SW 1271 (cell line): ENCODE data around the gene ZBTB20.
A peak's percentile ranks its signal among the peaks of the same experiment; 100 is the strongest.

ENCODE experiments used
- DNase-seq, 2 experiments: peaks; one replicate each; lab custom pipeline; 2025; lab: John Stamatoyannopoulos, UW

The ZBTB20 gene

DNA sequence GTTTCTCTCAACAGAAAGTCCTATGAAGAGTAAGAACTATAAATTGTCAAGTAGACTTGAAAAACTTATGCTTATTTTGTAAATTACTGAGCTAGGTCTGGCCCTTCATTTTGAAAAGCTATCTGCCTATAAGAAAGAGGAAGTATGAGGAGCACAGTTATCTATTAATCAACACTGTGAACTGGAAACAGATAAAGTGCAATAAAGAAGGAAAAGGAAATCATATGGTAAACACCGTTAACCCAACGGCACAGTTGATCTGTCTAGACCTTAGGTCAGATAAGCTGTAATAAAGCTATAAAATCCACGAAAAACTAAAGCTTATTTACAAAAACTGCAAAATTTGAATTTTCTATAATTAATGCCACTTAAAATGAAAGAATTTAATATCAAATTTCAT is 242.5 kb downstream of the ZBTB20 start:
- DNase-seq: no peak

DNA sequence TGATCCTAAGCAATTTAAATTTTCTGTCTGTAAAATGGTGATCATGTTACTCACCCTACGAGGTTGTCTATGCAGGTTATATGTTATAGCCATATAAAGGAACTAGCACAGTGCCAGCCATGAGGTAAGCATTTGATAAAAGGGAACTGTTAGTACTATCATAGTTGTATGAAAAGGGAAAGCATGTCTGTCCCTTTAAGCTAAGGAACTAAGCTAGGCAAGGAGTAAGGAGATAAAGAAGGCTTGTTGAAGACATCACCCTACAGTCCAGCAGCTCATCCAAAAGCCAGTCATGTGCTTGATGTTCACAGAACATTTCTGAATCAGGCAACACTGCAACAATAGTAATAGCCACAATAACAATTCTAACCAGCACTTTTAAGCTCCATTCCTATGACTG is 243.9 kb downstream of the ZBTB20 start:
- DNase-seq: no peak

DNA sequence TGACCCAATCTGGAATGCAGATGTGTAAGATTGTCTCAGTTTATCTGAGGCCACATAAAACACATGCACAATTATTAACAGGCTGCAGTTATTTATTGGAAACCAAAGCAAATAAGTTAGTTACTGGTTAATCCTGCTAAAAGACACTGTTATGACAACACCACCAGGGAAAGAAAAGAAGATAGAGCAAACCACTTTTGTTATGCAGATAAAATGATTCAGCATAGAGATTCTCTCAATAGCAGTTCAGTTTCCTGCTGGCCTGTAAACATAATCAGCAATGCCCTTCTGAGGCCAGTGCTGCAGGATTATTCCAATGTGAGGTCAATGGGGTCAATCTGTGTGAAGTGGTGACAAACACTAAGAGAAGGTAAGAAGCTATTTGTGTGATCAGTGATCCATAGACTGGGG is 244.4 kb downstream of the ZBTB20 start:
- DNase-seq: no peak

DNA sequence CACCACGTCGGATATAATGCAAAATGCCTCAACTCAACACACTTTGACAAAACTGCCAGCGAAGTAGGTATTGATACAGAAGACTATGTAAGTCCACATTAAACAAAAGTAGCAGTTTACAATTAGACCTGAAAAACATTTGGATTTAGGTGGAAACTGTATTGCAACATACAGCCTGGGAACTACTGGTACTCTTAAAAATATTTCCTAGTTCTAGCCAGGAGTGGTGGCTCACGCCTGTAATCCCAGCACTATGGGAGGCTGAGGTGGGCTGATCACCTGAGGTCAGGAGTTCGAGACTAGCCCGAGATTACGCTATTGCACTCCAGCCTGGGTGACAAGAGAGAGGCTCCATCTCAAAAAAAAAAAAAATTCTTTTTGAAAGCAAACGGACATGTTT is 246.2 kb downstream of the ZBTB20 start:
- no peak for DNase-seq

DNA sequence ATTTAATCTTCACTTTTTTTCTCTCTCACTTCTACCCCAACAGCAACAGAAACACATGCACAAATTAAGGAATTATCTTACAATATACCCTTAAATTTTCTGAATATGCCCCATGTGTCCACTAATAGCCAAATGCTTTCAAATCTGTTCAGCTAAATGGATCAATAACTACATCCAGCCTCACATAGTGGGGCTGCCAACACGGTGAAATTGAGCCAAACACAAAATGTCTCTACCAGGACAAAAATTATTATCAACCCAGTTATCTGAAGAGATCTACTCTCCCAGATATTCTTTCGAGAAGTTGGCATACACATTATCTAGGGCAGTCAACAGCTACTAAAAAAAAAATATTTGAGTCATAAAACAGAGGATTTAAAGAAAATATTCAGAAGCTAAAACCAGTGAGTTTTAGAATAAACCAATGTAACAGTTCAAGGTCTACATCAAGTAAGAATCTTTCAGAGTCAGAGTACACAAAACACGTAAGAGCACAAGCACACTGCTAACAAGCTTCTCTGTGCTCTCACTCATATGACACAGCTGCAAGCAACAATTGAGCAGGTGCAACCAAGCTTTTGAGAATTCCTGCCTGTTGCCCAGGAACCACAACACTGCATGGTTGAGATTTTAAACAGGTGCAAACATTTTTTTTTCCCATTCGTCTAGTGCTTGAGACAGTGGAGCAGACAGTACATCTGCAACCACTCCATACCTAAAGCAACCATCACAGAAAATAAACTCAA is 247.7 kb downstream of the ZBTB20 start:
- DNase-seq: no peak

DNA sequence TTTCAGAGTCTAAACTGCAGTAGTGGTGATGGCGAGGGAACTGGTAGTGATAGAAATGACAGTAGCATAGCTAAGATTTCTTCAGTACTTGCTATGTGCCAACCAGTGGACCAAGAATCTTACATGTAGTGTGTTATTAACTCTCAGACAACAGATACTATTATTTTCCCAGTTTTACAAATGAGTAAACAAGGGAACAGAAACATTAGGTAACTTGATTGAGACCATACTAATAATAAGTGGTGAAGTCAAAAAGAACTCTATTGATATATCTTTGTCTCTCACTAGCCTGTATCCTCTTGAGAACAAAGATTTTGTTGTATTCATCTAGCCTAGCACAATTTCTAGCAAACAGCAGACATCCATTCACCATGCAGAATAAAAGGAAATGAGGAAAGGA is 250.1 kb downstream of the ZBTB20 start:
- no peak for DNase-seq

DNA sequence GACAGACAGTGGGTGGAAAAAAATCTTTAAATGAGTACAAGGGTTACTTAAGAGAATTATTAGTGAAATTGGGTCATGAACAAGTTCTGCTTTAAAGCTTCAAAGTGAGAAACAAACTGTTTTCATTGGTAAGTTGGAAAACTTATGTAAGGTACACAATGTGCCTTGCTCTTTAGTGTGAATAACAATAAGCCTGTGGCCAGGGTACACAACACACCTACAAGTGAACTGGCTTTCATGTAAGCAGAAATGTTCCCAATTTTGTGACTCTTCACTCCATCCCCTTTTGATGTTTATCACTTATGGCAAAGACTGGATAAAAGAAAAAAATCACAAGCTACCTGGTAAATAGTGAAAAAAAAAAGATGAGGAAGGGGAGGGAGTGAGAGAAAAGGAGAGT is 253.7 kb downstream of the ZBTB20 start:
- DNase-seq: no peak

DNA sequence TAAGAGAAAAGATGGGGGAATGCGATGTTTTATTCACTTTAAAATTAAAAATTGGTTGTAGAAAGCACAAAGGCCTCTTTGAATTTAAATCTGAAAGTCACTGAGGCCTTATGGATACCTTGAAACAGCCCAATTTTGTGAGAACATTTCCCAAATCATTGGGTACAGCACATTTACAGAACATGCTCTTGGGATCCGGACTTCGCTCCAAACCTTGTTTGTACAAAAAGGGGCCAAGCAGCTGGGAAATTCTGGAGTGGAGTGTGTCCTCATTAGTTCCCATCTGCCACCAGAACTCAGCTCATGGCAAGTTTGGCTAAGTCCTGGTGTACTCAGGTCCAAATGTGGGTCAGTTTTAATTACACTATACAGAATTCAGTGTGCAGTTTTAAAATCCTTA is 254.2 kb downstream of the ZBTB20 start:
- no peak for DNase-seq

DNA sequence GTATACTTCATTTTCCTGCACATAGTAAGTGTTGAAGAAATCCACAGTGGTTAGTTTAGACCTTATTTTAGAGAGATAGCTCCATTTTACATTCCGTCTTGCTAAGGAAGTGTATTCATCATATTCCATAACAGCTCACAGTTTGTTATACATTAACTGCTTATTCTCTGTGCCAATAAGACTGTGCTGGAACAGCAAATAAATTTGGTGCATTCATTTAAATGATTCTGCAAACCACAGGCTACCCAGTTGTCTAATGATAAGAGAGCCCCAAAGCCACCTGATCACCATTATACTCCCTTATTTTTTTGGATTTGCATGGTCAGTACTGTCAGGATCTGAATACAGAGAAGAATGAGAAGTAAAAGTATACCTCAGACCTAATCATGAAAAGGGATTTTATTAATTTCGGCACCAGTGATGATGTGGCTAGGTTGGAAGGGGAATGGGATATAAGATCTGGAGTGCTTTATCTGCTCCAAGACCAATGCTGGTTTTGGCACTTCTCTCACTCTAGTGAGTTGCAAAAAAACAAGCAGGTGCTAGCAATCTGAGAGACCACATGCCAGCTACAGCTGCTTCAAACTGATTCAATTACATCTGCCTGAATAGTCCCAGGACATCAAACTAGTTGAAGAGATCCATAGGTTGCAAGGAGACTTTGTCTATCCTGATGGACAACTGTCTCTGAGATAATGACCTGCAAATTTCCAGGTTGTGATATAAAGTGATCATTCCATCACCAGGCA is 254.8 kb downstream of the ZBTB20 start:
- no peak for DNase-seq

DNA sequence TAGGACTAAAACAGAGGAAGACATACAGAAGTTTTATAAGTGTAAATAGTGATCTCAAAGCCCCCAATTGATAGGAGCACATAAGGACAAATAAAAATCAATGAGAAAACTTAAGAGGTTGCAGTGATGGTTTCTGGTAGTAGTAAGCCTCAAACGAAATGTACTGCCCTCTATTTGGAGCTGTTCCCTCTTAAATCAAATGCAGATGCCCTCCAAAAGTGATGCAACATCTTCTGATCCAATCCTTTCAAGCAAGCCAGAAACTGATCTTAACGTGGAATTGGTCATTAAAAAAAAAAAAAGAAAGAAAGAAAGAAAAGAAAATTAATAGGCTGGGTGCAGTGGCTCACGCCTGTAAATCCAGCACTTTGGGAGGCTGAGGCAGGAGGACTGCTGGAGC is 259.3 kb downstream of the ZBTB20 start:
- no peak for DNase-seq

DNA sequence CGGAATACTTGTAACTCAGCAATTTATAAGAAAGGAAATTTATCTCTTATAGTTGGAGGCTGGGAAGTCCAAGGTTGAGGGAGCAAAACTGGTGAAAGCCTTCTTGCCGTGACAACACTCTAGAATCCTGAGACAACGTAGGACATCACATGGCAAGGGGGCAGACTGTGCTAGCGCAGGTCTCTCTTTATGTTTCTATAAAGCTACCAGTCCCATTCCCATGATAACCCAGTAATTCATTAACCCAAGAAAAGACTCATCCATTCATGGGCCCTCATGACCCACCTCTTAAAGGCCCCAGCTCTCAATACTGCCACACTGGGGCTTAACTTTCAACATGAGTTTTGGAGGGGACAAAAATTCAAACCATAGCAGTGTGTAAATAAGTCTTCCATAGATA is 260.2 kb downstream of the ZBTB20 start:
- DNase-seq: no peak

DNA sequence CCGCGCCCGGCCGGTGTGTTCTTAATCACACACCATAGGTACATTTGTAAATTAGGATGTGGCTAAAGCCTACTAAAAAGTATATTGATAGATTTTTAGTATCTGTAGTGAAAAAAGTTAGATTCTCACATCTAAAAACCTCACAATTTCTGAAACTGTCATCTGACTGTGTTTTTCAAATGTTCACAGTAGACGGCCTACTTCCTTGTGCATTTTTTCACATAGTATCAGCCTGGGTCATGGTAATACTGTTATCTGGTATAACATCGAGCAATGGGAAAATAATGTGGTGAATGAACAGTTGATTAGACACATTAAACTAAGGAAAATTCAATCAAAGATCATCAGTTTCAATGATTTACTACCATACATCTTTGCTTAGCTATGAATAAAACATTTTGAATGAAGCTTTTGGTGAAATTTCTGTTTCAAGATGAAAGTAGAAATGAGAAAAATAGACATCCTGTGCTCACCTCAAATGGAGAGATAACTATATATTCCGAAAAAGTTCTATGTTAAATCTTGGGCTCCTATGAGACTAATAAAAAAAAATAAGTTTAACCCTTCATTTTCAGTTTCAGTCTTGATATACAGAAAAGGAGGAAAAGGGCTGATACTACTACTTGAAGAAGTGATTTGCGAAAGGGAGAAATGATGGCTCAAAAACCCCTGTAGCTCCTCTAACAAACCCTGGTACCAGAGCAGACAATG is 262.7 kb downstream of the ZBTB20 start:
- no peak for DNase-seq

DNA sequence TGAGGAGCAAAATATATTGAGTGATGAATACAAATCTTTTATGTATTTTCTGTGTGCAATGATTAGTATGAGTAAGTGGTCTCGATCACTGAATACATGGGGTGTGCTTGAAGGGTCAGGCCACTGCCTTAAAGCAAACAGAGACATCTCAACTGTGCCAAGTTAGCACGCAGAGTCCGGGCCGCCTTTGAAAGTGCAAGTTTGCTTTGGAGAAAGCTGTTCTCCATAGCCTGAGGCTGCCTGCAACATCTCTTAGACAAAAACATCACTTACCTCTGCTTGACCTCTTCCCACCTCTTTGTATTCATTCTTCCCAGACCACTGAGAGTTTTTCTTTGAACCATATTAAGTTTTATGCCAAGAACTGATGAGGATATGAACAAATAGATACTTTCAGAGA is 267.0 kb downstream of the ZBTB20 start:
- no peak for DNase-seq

DNA sequence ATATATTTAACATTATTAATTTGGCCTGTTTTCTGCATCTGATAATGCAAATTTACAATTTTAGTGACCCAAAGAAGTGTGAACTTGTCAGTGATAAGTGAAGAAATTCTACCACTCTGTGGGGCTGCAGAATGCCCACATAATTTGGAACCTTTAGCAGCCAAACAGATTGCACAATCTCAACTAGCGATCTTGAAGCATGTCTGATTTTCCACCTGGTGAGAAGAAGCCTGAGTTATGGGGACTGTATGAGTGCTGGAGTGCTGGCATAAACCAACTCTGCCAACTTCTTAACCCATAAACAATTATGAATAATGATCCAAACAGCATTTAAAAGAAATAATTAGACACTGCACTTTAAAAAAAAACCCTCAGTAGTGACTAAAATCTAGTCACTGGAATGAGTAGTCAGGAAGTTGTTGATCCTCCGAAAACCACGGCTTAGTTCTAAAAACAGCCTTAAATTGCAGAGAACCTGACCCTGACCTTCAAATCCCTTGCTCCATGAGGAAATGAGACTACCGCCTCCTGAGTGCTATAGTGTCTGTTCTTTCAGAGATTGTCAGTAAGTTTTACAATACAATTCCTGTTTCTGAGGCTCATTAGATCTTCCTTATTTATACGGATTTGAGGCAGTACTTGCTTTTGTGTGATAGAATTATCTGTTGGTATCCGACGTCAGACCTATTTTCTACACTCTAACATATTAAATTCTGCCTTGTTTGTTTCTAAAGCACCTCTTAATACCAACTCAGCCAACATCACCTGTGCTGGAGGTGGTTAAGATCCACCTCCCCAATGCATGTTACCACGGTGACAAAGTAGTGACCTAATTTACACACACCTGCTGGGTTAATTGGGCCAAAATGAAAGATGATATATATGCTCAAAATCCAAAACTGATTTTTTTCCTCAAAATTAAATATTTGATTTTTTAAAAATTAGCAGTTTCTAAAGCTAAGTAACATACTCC is 267.7 kb downstream of the ZBTB20 start:
- peak in 1 of 2 experiments; percentile 15 for DNase-seq

DNA sequence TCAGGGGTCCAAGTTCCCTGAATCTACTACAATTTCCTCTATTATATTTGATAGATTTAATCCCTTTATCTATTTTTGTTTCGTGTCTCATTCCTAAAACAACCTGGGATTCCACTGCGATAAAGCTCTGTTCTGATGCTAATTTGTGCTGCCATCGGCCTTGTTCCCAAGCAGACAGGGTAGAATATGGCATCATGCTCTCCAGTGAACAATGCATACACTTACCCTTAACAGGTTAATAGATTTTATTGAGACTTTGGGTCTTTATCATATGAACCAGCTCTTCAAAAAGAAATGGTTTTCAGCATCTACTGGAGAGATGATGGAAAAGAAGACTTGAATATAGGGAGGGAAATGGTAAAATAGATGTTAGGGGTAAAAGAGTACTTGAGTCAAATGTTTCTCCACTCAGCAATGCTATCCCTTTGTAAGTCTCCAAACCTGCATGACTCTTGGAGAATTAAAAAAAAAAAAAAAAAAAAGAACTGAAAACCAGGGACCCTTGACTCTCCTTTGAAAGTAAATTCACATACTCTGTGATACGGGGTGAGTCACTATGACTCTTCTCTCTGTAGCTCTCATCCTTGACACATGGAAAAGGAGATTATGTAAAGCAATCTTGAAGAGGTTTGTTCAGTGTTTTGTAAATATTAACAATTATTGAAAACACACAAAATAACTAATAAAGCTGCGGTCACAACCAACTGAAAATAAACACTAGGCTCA is 268.8 kb downstream of the ZBTB20 start:
- DNase-seq: no peak

DNA sequence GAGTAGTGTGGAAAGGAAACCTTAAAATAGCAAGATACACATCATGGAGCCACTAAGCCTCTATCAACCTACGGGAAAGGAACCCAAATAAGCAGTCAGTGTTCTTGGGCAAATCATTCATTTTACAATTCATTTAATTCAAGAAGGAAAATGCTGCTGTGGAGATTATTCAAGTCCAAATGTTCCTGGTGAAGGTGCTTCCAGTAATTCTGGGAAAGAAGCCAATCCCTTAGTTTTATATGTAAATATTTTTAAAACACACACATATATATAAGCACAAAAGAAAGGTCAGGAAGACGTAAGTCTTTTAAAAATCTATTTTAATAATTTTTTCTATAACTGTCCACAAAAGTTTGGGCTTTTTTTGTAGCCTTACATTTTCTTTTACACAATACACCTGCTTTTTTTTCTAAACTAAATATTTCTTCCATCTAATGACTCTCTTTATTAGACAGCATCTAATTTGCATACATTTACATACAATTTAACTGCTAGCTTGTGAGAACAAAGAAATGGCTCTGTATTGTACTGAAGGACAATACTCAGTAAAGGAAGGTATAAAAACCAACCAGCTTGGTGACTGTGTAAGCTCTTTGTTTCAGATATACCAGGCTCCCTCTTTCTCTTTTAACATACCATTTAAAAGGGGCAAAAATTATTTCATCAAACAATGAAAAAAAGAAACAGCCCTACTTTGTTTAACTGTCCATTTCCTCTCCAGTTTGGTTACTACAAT is 269.5 kb downstream of the ZBTB20 start:
- DNase-seq: no peak

DNA sequence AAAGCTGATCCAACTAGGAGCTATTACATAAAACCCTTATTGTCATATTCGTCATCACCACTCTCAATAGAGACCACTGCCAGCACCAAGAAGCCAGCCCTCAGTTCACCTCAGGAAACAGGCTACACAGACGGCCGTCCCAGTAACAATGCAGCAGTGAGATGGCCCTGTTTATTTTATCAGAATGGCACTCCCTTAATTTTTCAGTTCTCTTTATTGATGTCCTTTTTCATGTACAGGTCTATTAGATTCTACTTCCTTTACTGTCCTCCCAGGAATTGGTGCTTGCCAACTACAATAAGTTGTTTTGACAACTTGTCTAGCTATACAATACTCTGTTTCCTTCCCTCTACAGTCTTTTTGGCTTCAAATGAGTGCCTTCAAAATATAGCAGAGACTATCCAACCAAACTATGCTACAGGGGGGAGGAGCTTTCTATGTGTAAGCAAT is 272.5 kb downstream of the ZBTB20 start:
- no peak for DNase-seq

DNA sequence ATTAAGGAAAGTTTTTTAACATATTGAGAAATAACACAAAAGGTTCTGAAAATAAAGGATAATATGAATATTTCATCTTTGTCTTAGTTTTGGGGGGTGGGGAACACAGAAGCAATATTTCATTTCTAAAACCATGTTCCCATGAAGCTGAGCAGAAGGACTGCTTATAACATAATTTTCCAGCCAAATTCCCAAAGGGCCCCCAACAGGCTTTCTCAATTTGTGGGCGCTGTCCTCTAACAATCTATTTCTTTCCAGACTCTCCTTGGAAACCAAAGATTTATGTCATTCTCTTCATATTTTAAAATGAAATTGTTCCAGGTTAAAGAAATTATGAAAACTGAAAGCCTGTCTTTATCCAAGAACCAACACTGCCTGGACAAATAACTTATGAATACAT is 273.5 kb downstream of the ZBTB20 start:
- DNase-seq: no peak

DNA sequence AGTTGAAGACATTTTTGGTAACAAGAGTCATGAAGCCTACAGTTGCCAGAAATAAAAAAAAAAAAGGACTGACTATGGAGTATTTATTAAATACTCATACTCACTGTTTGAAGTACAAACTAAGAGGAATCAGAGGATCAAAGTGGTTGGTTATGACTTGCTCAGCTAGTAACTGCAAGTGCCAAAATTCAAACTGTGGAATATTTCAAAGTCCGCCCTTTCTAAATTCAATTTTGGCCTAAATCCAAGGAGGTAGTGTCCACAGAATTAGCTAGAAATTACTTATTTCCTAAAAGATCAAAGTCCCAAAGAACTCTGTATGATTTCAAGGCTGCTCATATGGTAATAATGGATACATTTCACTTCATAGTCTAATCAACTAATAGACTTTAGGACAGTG is 274.5 kb downstream of the ZBTB20 start:
- DNase-seq: no peak

DNA sequence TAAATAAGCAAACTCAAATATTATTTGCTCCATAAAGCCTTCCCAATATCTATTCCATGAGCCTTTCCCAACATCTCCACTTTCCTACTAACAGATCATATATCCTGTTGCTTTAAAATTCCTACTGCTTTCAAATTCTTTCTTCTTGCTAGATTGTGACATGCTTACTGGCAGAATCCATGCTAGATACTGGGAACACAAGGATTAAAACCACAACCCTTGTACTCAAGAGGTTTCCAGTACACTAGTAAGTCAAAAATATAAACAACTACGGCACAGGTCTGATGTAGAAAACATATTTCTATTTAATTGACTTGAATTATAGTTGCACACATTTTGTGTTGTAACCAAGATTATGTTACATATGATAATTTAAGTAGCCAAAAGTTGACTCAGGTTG is 275.0 kb downstream of the ZBTB20 start:
- no peak for DNase-seq
